Stomach smooth muscle (tissue), 2 donors: ENCODE measurements around the gene FTCDNL1.

Experiments used
- H3K27ac ChIP-seq: one replicate; pipeline ENCODE4 v1.7.0; 2013; ENCODE audit warnings: mild to moderate bottlenecking, low read length, inconsistent platforms
- H3K27me3 ChIP-seq, 2 donors: one replicate each; pipeline ENCODE4 v1.7.0; 2013; ENCODE audit warnings: low read length in 2 of 2; ENCODE audit not compliant: insufficient read depth in 2 of 2, control insufficient read depth in 1 of 2
- H3K36me3 ChIP-seq, 2 donors: one replicate each; pipeline ENCODE4 v1.7.0; 2013; ENCODE audit warnings: low read length in 2 of 2; ENCODE audit not compliant: control insufficient read depth in 2 of 2, insufficient read depth in 2 of 2
- H3K4me1 ChIP-seq: one replicate; pipeline ENCODE4 v1.7.0; 2013; ENCODE audit warnings: low read length; ENCODE audit not compliant: control insufficient read depth, insufficient read depth
- H3K4me3 ChIP-seq, 2 donors: one replicate each; pipeline ENCODE4 v1.7.0; 2013; ENCODE audit warnings: low read length in 2 of 2
- H3K9ac ChIP-seq, 2 donors: one replicate each; pipeline ENCODE4 v1.7.0; 2013; ENCODE audit warnings: low read length in 2 of 2, mild to moderate bottlenecking in 1 of 2
- H3K9me3 ChIP-seq, 2 donors: one replicate each; pipeline ENCODE4 v1.7.0; 2013; ENCODE audit warnings: low read length in 2 of 2; ENCODE audit not compliant: control insufficient read depth in 2 of 2
- donor health status: healthy.
- donor health status: Pancreatic carcinoma.

The FTCDNL1 gene

DNA sequence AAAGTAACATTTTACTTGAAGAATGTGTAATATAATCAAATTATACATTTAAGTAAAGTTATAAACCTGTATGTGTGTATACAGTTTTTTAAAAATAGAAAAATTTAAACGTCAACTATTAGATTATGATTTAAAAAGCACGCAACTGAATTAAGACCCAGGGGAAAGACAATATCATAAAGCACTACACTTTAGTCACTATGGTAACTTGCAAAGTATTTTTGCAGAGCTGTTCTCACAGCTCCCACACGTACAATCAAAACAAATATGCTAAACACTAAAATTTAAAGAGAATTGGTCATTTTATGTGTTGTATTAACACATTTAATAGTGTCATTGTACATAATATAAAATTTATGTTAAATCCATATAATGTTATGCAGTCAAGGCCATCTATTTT is 59.7 kb downstream of the FTCDNL1 start:
- H3K27me3 ChIP-seq = no peaks in the 10 kb centered on the region
- H3K4me3 ChIP-seq = no peak overlapping the region
- H3K36me3 ChIP-seq = no peaks in the 10 kb centered on the region
- H3K9ac ChIP-seq = no peak overlapping the region
- no peaks in the 10 kb centered on the region for H3K9me3 ChIP-seq
- no peaks in the 10 kb centered on the region for H3K4me1 ChIP-seq
- H3K27ac ChIP-seq = no peak overlapping the region

DNA sequence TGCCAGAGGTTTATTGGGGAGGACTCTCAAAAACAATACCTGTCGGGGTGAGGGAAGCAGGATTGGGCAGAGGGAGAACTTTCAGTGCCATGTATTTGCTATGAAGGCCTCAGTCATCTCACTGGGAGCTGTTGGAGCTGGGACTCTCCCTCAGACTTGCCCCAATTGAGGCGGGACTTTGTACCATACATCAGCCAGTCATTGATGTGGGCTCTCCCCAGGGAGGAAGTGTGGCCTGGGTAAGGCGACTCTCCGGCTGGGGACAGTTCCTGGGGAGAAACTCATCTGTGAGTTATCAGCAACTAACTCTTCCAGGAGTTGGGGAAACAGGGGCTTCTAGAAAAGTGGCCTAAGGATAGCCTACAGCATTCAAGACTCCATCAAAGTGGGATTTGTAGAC is 66.5 kb downstream of the FTCDNL1 start:
- Histone ChIP-seq H3K36me3 (no peaks in the 10 kb centered on the region), H3K4me1 (no peaks in the 10 kb centered on the region), H3K27me3 (no peaks in the 10 kb centered on the region), H3K4me3 (no peak overlapping the region), H3K27ac (no peak overlapping the region), H3K9ac (no peak overlapping the region), H3K9me3 (peaks cover 0 to 4% of the 10 kb centered on the region in 2 donors)

DNA sequence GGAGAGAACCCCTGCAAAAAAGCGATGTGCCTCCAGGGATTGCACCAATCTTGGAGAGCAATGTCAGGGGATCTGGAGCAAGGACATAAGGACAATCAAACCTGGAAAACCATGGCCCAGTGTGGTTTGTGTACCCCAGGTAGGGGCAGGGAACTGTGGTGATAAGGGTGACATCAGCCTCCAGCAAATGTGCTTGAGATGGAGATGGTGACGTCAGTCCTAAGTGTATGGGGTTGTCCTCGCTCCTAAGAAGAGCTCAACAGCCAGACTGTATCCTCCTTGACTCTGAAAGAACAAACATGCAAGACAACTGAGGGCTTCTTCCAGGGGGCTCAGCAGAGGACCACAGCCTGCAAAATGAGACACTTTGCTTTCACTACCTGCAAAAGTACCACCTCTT is 71.4 kb downstream of the FTCDNL1 start:
- Histone ChIP-seq H3K4me3 (no peak overlapping the region), H3K9ac (no peak overlapping the region), H3K27ac (no peak overlapping the region), H3K27me3 (no peaks in the 10 kb centered on the region), H3K36me3 (no peaks in the 10 kb centered on the region), H3K9me3 (peaks cover 0 to 4% of the 10 kb centered on the region in 2 donors), H3K4me1 (no peaks in the 10 kb centered on the region)

DNA sequence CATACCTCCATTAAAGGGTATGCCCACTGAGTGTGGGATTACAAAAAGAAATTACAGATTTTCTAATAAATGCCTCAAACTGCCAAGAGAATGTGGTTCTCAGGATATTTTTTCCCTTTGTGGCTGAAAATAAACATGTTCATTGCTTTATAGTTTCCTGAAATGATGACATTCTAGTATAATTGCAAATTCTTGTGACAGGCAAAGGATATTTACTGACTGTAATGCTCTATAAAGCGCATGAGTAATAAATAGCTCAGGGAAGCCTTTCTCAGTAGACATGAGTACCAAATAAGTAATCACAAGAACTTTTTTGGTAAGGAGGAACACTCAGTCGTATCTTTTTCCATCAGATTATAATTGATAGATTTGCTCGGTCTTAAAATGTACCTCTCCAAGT is 72.3 kb downstream of the FTCDNL1 start:
- no peak overlapping the region for H3K27ac ChIP-seq
- no peak overlapping the region for H3K4me3 ChIP-seq
- peaks cover 0 to 4% of the 10 kb centered on the region in 2 donors for H3K9me3 ChIP-seq
- H3K36me3 ChIP-seq = no peaks in the 10 kb centered on the region
- H3K9ac ChIP-seq = no peak overlapping the region
- no peaks in the 10 kb centered on the region for H3K4me1 ChIP-seq
- H3K27me3 ChIP-seq = no peaks in the 10 kb centered on the region

DNA sequence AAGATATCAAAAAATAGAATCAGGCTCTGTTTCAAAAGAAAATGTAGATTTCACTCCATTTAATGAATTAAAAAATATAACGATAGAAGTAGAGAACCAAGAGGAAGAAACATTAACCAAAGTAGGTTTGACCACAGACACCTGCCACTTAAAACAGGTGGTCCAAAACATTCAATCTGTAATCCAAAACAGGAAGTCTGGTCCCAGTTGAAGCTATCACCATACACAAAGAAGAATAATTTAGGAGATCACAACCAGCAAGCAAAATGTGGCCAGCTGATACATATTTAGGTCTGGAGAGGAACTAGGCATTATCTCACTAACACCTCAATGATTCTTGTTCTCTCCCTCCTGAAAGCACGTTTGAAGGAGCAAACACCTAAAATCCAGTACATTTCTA is 73.1 kb downstream of the FTCDNL1 start:
- Histone ChIP-seq H3K4me1 (no peaks in the 10 kb centered on the region), H3K9me3 (peaks cover 0 to 4% of the 10 kb centered on the region in 2 donors), H3K27me3 (no peaks in the 10 kb centered on the region)

DNA sequence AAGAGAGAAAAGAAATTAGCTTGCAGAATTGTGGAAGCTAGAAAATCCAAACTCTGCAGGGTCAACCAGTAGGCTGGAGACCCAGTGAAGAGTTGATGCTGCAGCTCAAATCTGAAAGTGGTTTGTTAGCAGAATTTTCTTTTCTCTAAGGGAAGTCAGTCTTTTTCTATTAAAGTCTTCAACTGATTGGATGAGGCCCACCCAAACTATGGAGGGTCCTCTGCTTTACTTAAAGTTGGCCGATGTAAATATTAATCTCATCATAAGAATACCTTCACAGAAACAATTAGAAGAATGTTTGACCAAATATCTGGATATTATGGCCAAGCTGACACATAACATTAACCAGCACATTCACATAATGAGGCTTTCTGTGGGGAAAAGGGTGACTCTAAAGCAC is 73.7 kb downstream of the FTCDNL1 start:
- Histone ChIP-seq H3K9ac (no peak overlapping the region), H3K4me1 (no peaks in the 10 kb centered on the region), H3K4me3 (no peak overlapping the region), H3K27ac (no peak overlapping the region), H3K27me3 (no peaks in the 10 kb centered on the region), H3K9me3 (peaks cover 0 to 4% of the 10 kb centered on the region in 2 donors), H3K36me3 (no peaks in the 10 kb centered on the region)

More for the DNA sequence above, 73.1 kb downstream of the FTCDNL1 start:
- Histone ChIP-seq H3K4me3 (no peak overlapping the region), H3K27ac (no peak overlapping the region), H3K36me3 (no peaks in the 10 kb centered on the region), H3K9ac (no peak overlapping the region)

- H3K4me1 ChIP-seq = no peaks in the 10 kb centered on the region
- no peak overlapping the region for H3K4me3 ChIP-seq
- no peak overlapping the region for H3K27ac ChIP-seq
- H3K9ac ChIP-seq = no peak overlapping the region
- no peaks in the 10 kb centered on the region for H3K27me3 ChIP-seq
- no peaks in the 10 kb centered on the region for H3K36me3 ChIP-seq
- H3K9me3 ChIP-seq = no peaks in the 10 kb centered on the region
Measured at GRCh38 chr2:199775267-199775666, 75.7 kb downstream of the FTCDNL1 start.

- H3K9ac ChIP-seq = no peak overlapping the region
- H3K27me3 ChIP-seq = no peaks in the 10 kb centered on the region
- no peak overlapping the region for H3K27ac ChIP-seq
- H3K9me3 ChIP-seq = no peaks in the 10 kb centered on the region
- no peak overlapping the region for H3K4me3 ChIP-seq
- H3K4me1 ChIP-seq = no peaks in the 10 kb centered on the region
- no peaks in the 10 kb centered on the region for H3K36me3 ChIP-seq
Measured at GRCh38 chr2:199772035-199772976, 78.7 kb downstream of the FTCDNL1 start.

GRCh38 chr2:199770716-199771115 is 80.3 kb downstream of the FTCDNL1 start:
- Histone ChIP-seq H3K9ac (no peak overlapping the region), H3K4me1 (no peaks in the 10 kb centered on the region), H3K36me3 (no peaks in the 10 kb centered on the region), H3K4me3 (no peak overlapping the region), H3K27ac (no peak overlapping the region), H3K27me3 (no peaks in the 10 kb centered on the region), H3K9me3 (no peaks in the 10 kb centered on the region)

- no peak overlapping the region for H3K27ac ChIP-seq
- no peaks in the 10 kb centered on the region for H3K36me3 ChIP-seq
- H3K9me3 ChIP-seq = no peaks in the 10 kb centered on the region
Measured at GRCh38 chr2:199765646-199766045, 85.3 kb downstream of the FTCDNL1 start.

GRCh38 chr2:199764273-199764800 is 86.7 kb downstream of the FTCDNL1 start:
- H3K27ac ChIP-seq = no peak overlapping the region
- H3K9ac ChIP-seq = no peak overlapping the region
- no peaks in the 10 kb centered on the region for H3K4me1 ChIP-seq
- no peaks in the 10 kb centered on the region for H3K9me3 ChIP-seq
- H3K4me3 ChIP-seq = no peak overlapping the region
- no peaks in the 10 kb centered on the region for H3K36me3 ChIP-seq
- H3K27me3 ChIP-seq = no peaks in the 10 kb centered on the region

More at GRCh38 chr2:199765646-199766045, 85.3 kb downstream of the FTCDNL1 start:
- Histone ChIP-seq H3K9ac (no peak overlapping the region), H3K4me1 (no peaks in the 10 kb centered on the region), H3K4me3 (no peak overlapping the region), H3K27me3 (no peaks in the 10 kb centered on the region)
